ENCODE measurements around the gene MARCHF11.

The MARCHF11 gene

DNA sequence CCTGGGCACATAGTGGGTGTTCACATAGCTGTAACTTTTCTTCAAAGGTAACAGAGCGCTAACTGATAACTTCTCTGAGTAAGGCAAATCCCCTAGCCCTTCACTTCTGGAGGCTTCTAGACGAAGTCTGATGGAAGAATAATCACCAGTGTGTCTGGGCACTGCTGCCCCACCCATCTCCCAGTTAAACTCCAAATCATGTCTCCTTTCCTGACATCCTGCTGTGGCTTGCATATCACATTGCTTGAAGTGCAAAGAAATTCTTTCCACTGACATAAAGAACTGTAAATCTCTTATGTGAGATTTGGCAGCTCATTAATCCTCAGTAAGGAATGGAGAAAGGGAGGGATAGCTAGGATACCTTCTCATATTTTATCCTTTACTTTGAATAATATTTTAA lies 74.6 kb downstream of the MARCHF11 start:
- Histone ChIP-seq H3K27ac (no peak overlapping the region), H2AFZ (ENCODE audit: low read depth) (no peak overlapping the region), H3K27me3 (ENCODE audit: insufficient read depth, low read depth) (no peaks in the 10 kb centered on the region), H4K20me1 (ENCODE audit: insufficient read depth) (no peaks in the 10 kb centered on the region), H3K4me1 (ENCODE audit: low read depth, poor library complexity, severe bottlenecking) (no peaks in the 10 kb centered on the region), H3K9ac (no peak overlapping the region), H3K4me3 (IDR thresholded peaks at IDR 0.05; ENCODE audit: insufficient read depth, low read depth, low read length) (no peak overlapping the region), H3K4me2 (no peak overlapping the region), H3K36me3 (ENCODE audit: insufficient read depth) (no peaks in the 10 kb centered on the region), H3K79me2 (ENCODE audit: insufficient read depth, low read depth) (no peaks in the 10 kb centered on the region)
- TF ChIP-seq CTCF (conservative IDR thresholded peaks at IDR 0.05; ENCODE audit: low read depth, low read length), result no peak

DNA sequence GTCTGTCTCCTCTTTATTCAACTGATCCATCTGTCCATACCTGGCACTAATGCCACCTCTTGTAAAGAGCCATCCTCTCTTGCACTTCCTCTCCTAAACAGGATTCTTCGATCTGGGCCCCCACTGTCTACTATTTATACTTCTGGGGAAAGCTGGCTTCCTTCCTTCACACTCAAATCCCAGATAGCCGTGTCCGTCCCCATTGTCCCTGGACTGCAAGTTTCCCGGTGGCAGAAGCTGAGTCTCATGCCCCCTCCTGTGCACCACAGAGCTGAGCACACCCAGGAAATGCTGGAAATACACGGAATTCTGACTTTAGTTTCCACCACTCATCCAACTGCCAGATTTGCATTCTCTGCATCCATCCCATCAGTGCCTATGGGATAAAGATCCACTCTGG lies 84.0 kb downstream of the MARCHF11 start:
- H2AFZ ChIP-seq (ENCODE audit: low read depth), result no peak overlapping the region
- H3K9ac ChIP-seq, result no peak overlapping the region
- H4K20me1 ChIP-seq (ENCODE audit: insufficient read depth), result no peaks in the 10 kb centered on the region

GRCh38 chr5:16090270-16090669 lies 89.3 kb downstream of the MARCHF11 start:
- no peak for TF ChIP-seq CTCF (conservative IDR thresholded peaks at IDR 0.05; ENCODE audit: low read depth, low read length)
- H3K4me3 ChIP-seq (IDR thresholded peaks at IDR 0.05; ENCODE audit: insufficient read depth, low read depth, low read length), result no peak overlapping the region
- H3K79me2 ChIP-seq (ENCODE audit: insufficient read depth, low read depth), result no peaks in the 10 kb centered on the region
- no peak overlapping the region for H3K4me2 ChIP-seq
- H3K27ac ChIP-seq, result no peak overlapping the region
- no peaks in the 10 kb centered on the region for H4K20me1 ChIP-seq (ENCODE audit: insufficient read depth)
- no peak overlapping the region for H3K9ac ChIP-seq
- H3K27me3 ChIP-seq (ENCODE audit: insufficient read depth, low read depth), result no peaks in the 10 kb centered on the region
- H2AFZ ChIP-seq (ENCODE audit: low read depth), result no peak overlapping the region
- H3K36me3 ChIP-seq (ENCODE audit: insufficient read depth), result no peaks in the 10 kb centered on the region
- H3K4me1 ChIP-seq (ENCODE audit: low read depth, poor library complexity, severe bottlenecking), result no peaks in the 10 kb centered on the region

More for the DNA sequence above, 84.0 kb downstream of the MARCHF11 start:
- Histone ChIP-seq H3K27me3 (ENCODE audit: insufficient read depth, low read depth) (no peaks in the 10 kb centered on the region), H3K27ac (no peak overlapping the region), H3K36me3 (ENCODE audit: insufficient read depth) (no peaks in the 10 kb centered on the region), H3K4me3 (IDR thresholded peaks at IDR 0.05; ENCODE audit: insufficient read depth, low read depth, low read length) (no peak overlapping the region), H3K4me2 (no peak overlapping the region), H3K79me2 (ENCODE audit: insufficient read depth, low read depth) (no peaks in the 10 kb centered on the region), H3K4me1 (ENCODE audit: low read depth, poor library complexity, severe bottlenecking) (no peaks in the 10 kb centered on the region)
- TF ChIP-seq CTCF (conservative IDR thresholded peaks at IDR 0.05; ENCODE audit: low read depth, low read length), result no peak

- Histone ChIP-seq H2AFZ (ENCODE audit: low read depth) (no peak overlapping the region), H3K36me3 (ENCODE audit: insufficient read depth) (no peaks in the 10 kb centered on the region), H3K9ac (no peak overlapping the region), H4K20me1 (ENCODE audit: insufficient read depth) (no peaks in the 10 kb centered on the region), H3K79me2 (ENCODE audit: insufficient read depth, low read depth) (no peaks in the 10 kb centered on the region), H3K27me3 (ENCODE audit: insufficient read depth, low read depth) (no peaks in the 10 kb centered on the region), H3K4me2 (no peak overlapping the region), H3K4me3 (IDR thresholded peaks at IDR 0.05; ENCODE audit: insufficient read depth, low read depth, low read length) (no peak overlapping the region), H3K4me1 (ENCODE audit: low read depth, poor library complexity, severe bottlenecking) (no peaks in the 10 kb centered on the region), H3K27ac (no peak overlapping the region)
- no peak for TF ChIP-seq CTCF (conservative IDR thresholded peaks at IDR 0.05; ENCODE audit: low read depth, low read length)
Measured at GRCh38 chr5:16082982-16083381, 96.6 kb downstream of the MARCHF11 start.

Data from KMS-11 (cell line).